Hypothalamus (tissue), 51 donors: ENCODE measurements around the gene TMEM208.

Source experiments
- DNase-seq, 51 donors: peaks; one replicate each; lab custom pipeline; 2025; lab: John Stamatoyannopoulos, UW

The TMEM208 gene

DNA sequence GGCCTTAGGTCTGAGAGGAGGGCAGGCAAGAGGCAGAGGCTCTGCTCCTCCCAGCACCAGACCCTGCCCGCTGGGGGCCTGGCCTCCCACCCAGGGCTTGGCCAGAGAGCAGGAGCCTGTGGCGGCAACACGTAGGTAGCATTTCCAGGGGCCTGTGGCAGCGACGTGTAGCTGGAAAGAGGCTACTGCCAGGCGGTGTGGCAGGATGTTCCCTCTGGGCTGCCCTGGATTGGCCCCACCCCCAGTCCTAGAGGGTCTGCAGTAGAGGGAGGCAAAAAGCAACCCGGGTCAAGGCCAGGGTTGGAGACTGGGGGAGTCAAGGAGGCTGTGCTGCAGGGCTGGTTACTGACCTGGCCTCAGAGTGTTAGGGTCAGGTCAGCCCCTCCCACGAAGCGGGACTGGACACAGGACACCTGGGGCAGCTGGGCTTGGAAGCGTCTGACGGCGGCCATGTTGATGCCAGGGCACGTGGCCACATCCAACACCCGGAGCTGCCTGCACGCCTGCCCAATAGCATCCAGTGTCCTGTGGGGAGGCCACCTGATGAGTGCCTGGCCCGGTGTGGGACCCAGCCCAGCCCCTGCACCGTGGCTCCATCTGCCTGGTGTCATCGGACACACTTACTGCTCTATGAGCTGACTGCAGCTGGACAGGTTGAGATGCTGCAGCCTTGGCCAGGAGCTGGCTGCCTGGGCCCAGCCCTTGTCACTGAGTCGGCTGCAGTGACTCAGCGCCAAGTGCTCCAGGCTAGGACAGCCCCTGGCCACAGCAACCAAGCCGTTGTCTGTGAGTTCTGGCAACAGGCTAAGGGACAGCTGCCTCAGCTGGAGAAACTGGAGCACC is 19.5 kb upstream of the TMEM208 start:
- no peak for DNase-seq

DNA sequence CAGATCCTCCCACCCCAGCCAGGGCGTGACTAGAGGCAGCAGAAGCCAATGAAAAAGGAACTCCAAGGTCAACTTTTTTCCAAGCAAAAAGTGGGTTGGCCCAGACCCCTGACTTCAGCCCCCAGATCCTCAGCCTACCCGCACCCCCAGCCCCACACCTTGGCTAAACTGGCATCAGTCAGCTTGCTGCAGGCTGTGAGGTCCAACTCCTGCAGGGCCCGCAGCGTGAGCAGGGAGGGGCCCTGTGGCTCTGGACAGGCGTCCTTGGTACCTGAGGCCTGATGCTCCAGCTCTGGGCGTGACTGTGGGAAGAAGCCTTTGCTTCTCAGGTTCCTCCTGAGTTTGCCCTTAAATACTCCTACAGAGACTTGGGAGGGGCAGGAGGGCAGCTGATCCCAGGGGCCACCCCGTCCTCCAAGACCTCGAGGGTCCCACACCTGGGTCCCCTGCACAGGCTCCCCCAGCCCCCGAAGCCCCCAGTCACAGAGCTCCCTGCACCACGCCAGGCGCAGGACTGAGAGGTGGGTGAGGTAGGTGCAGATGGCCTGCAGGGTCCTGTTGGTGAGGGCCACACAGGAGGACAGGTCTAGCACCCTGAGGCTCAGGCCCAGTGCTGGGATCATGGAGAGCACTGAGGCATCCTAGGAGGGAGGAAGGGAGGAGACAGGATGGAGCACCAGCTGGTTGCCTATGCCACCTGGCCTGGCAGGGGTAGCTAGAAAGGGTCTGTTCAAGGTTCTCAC is 18.6 kb upstream of the TMEM208 start:
- no peak for DNase-seq

DNA sequence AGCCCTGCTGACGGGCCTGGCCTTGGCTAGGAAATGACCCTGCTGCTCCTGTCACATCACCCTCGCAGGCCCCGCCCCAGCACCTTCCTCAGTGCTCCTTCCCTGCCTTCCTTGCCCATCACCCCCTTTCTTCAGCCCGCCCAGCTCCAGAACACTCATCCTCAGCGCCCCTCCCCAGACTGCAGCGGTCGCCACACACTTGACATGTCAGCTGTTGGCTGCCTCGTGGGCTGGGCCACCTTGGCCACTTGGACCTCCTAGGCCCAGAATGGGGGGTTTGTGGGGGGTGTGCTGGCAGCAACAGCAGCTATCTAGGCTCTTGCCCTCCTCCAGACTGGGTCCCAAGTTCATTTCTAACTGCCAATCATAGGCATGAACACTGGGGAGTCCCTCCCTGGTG is 17.4 kb upstream of the TMEM208 start:
- DNase-seq: no peak

DNA sequence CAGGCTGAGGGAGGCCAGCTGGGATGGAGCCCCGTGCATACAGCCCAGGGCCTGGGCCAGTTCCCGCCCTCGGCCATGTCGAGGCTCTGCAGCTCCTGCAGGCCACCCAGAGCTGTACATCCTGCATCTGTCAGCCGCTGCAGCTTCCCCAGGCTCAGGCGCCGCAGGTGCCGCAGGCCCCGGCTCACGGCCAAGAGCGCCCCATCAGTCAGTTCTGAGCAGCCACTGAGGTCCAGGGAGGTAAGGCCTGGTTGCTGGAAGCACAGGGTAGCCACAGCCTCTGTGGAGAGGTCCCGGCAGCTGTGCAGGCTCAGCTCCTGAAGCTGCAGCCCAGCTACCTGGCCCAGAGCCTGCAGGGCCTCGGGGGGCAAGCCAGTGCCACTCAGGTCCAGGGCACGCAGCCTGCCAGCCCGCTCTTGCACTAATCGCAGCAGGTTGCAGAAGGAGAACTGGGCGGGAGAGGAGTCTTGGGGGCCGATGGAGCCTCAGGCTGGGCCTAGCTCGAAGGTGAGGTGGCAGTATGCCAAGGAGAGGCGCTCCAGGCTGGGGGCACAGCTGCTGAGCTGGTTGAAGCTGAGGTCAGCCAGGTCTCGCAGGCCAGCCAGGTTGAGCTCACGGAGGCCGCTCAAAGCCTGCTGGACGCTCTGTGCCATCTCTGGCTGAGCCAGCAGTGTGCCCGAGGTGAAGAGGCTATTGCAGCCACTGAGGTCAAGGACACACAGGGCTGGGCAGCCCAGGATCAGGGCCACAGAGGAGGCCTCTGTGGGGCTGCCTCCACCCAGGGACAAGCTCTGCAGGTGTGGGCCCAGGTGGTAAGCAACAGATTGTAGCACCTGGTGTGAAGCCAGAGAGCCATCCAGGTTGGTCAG is 16.6 kb upstream of the TMEM208 start:
- DNase-seq: no peak

DNA sequence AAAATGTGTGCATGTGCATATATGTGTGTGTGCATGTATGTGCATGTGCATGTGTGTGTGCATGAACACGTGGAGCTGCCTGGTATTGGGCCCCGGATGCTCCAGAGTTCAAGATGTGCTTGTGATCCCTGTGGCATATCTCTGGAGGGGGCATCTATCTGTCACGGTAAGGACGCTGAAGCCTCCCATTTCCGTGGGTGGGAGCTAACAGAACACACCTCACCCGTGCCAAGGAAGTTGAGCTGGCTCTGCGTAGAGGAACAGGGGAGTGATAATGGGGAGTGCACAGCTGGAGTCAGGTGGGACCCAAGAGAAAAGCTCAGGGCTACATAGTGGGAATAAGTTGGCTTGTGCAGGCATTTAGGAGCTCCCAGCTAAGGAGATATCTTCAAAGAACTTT is 15.3 kb upstream of the TMEM208 start:
- no peak for DNase-seq

DNA sequence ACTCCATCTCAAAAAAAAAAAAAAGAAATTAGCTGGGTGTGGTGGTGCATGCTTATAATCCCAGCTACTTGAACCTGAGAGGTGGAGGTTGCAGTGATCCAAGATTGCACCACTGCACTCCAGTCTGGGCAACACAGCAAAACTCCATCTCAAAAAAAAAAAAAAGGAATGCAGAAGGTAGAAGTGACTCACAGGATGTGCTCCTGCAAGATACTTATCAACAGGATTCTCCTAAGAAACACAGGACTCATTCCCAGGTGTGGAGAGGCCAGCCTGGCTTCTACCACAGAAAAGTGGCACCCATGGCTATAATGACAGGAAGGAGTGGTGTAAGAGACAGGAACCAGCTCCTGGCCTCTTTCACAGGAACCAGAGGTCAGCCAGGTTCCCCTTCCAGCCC is 14.2 kb upstream of the TMEM208 start:
- no peak for DNase-seq

DNA sequence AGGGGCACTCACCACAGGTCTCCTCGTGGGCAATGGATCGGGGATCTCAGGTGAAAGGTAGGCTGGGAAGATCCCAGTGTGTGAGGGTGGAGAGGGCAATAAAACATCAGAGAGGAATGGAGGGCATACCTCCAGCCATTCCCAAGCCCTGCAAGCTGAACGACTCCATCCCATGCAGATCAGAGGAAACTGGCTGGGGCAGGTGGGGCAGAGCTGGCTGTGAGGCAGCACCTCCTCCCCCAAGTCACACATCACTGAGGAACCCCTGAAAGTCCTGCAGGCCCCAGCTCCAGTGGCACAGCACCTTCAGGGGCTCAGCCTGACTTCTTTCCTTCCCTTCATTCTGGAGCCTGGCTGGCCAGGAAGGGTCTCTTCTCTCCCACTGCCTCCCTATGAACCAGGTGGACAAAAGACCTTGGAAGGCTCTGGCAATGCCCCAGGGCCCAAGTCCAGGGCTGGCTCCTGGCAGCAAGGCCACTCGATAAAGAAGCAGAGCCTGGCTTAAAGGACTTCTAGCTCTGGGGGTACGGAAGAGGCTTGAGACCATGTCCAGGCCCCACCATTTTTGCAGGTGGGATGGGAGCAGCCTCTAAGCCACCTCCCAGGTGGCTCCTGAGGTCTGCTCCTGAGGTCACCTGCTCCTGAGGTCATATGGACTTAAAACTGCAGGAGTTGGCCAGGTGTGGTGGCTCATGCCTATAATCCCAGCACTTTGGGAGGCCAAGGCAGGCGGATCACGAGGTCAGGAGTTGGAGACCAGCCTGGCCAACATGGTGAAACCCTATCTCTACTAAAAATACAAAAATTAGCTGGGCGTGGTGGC is 13.5 kb upstream of the TMEM208 start:
- DNase-seq: no peak

DNA sequence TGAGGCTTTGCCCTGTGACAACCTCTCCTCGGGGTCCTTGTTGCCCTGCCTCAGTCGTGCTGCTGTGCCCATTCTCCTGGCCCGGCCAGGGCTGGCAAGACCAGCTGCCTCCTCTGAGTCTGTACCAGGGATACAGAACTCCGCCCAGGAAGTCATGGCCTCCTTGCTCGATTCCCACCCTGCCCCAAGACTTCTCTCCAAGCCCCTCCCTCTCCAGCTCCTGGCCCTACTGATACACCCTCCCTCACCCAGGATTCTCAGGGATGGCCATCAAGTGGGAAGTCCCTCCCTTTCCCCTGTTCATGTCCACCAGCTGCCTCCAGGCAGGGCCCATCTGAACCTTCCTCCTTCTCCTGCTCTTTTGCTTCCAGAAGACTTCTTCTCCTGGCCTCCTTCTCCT is 11.2 kb upstream of the TMEM208 start:
- no peak for DNase-seq

DNA sequence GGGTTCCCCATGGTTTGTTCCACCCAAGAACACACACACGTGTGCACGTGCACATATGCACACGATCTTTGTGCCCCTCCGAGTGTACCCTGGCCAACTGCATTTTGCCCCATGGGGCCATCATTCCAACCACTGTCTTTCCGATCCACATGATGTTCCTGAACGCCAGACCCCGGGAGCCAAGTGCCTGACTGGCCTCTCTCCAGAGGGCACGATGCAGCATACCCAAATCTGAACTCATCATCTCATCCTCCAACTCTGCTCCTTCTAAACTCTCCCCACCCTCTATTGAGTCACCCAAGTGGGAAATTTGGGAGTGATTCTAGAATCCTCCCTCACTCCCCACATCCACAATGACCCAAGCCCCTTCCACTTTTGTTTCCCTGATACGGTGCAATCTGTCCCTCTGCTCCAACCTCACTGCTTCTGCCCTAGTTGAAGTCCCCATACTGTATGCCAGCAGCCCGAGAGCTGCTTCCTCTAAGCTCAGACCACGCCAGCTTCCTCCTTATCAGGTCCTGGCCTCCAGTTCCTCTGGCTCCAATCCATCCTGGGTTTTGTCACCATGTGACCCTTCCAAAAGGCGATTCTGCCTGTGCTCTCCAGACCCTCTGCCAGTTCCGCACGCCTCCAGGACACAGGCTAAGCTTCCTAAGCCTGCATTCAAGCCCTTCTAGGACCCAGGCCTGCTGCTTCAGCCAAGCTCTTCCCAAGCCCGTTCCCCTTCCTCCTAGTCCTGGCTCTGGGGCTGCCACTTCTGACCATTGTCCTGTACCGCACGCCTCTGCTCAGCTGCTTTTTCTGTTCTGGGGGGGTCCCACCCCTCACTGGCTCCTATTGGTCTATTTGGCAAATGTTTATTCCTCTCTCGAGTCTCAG is 10.1 kb upstream of the TMEM208 start:
- peak in 4 of 51 donors; percentile 3 to 26 (median 12) for DNase-seq

DNA sequence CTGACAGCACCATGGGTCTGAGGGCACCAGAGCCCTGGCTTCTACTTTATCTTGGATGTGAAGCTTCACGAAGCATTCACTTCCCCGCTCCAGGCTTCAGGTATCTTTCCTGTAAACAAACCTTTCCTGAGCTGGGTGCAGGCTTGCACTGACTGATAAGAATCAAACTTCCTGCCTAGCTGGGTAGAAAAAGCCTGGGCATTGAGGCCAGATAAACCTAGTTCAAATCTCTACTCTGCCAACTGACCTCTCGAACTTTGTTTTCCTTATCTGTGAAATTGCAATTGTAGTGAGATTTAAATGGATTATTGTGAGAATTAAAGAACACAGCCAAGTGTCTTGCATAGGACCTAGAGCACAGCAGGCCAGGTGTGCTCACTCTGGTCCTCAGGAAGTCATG is 2.9 kb upstream of the TMEM208 start:
- DNase-seq: no peak

DNA sequence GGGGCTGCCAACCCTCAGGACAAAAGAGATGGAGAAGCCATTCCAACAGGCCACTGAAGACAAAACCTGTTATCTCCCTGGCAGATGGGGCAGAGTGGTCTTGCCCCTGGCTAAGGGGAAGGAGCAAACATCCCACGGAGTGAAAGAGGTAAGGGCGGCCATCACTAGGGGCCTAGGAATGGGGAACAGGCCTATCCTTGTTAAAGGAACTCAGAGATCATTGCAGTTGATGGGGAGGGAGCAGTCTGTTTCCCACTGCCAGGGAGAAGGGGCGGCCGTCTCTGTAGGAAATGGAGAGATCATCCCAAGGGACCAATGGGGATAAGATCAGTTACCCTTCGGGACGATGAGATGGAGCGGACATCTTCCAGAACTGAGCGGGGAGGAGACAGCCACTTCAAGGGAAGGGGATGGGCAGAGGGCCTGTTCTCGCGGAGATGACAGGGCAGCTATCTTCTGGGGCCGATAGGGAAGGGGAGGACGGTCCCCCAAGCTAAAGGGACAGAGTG is 581 bp upstream of the TMEM208 start:
- DNase-seq: no peak

DNA sequence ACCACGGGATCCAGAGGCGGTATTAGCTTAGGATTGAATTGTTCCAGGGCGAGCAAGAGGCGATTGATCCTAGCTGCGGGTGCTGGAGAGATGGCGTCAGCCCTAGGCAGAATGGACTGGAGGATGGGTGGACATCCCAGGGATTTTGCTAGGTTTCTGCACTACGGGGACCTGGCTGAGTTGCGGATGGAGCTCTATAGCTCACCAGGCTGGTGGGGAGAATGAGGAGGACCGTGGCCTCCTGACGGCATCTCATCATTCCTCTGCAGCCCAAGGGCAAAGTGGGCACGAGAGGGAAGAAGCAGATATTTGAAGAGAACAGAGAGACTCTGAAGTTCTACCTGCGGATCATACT is 614 bp downstream of the TMEM208 start:
- no peak for DNase-seq

DNA sequence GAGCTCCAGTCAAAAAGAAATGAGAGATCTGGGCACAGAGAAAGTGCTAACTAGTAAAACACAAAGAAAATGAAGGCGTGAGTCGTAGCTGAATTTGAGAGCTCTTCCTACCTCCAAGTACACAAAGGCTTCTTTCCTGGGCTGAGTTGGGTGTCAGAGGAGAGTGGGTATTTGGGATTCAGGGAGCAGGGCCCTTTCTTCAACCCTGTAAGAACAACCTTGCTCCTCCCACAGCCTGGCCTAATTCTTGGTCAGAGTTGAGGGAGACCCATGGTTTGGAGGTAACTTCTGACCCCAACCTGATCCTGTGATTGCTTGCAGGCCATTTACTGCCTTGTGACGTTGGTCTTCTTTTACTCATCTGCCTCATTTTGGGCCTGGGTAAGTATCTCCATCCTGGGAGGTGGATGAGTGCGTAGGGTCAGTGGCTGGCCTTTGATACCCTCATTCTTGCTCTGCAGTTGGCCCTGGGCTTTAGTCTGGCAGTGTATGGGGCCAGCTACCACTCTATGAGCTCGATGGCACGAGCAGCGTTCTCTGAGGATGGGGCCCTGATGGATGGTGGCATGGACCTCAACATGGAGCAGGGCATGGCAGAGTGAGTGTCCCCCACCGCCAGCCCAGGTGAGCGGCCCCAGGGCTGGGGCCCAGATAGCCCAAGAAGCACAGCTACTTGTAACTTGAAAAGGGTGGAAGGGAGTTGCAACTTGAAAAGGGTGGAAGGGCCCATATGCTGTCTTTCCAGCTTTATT is 1.3 kb downstream of the TMEM208 start:
- DNase-seq: no peak

DNA sequence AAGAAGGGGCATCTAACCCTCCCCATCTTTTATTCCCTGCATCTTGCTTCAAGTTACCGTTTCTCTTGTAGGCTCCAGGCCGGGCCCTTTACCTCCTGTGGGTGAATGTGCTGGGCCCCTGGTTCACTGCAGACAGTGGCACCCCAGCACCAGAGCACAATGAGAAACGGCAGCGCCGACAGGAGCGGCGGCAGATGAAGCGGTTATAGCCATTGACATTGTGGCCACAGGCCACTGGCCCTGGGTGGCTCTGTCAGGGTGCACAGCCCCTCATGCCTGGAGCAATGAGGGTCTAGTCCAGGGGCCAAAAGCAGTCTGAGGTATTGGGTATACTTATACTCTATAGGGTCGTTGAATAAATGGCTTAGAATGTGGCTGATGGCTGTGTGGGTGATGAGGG is 2.0 kb downstream of the TMEM208 start:
- no peak for DNase-seq

DNA sequence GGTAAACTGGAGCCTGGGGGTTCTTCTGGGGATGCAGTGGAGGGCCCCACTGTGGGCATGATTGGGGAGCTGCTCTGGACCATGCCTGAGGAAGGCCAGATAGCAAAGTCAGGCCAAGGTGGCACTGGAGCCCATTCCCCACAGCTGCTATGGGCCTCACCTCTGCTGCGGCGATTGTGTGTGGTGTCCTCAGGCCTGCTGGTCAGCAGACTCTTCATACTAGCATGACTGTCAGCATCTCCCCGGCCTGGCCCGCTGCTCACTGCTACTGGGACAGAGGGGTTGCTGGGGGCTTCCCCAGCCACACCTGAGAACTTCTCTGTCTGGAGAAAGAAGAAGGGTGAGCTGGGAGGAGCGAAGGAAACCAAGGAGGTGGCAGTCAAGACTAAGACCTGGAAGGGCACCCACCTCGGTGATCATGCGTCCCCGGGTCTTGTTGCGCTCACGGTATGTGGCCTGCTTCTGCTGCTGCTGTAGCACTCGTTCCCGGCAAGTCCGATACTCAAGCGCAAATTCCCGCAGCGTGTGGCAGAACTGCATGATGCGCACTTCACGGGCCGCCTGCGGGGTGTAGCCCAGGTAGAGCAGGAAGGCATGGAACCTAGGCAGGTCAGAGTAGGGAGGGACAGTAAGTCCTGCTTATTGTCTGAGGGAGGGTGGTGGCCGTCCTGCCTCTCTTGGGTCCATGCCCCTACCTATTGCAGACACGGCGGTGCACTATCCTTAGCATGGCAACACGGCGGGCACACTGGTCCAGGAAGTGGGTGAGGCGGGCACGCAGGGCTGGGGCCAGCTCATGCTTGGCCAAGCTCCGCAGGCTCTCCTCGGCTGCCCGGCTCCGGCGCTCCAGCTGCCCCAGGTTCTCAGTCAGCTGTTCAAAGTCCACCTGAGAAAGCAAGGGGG is 3.2 kb downstream of the TMEM208 start:
- DNase-seq: no peak

DNA sequence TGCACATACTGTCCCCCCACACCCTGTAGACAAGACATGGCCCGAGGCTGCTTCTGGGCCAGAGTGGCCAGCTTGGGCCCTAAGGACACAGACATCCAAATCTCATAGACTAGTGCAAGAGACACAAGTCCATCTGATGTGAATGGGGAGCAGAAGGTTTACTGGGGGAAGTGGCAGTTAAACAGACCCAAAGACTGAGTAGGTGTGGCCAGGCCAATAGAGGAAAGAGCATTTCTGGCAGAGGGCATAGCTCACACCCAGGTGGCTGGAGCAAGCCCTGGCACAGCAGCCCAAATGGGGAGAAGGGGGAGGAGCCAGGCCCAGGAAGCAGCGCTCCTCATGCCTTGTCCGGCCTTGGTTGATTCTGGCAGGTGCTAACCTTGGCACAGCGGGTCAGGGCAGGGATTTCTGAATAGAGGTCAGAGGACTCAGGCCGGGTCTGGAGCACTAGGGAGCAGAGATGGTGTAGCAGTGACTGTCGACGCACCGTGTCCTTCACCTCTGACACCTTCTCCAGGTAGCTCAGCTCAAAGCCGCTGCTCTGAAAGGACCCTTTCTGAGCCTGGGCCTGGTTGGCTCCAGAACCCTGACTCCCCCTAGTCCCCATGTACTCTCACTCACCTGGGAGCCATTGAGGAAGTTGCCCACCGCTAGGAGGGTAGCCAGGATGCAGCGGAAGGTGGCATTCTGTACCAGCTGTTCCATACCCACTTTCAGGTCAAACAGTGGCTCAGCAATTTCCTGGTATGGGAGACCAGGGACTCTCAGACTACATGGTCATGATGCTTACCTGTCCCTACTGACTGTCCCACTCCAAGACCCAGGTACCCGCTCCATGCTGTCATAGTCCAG is 4.1 kb downstream of the TMEM208 start:
- DNase-seq: no peak
